ENCODE measurements around the gene USP10. TPM values are rescaled to one million over a fixed set of nuclear protein-coding genes. Genes with fewer than 3 reads are reported as not detected.
"Not testable (repeated sequence)": the region's sequence is repeated elsewhere in the genome, so short reads cannot be mapped to it uniquely, and the experiment has no call there.

USP10 gene
- total and polyA plus RNA-seq, 2 donors (not counting 1 experiment from before 2014, with no cell fraction given): 48.9 to 134 TPM

DNA sequence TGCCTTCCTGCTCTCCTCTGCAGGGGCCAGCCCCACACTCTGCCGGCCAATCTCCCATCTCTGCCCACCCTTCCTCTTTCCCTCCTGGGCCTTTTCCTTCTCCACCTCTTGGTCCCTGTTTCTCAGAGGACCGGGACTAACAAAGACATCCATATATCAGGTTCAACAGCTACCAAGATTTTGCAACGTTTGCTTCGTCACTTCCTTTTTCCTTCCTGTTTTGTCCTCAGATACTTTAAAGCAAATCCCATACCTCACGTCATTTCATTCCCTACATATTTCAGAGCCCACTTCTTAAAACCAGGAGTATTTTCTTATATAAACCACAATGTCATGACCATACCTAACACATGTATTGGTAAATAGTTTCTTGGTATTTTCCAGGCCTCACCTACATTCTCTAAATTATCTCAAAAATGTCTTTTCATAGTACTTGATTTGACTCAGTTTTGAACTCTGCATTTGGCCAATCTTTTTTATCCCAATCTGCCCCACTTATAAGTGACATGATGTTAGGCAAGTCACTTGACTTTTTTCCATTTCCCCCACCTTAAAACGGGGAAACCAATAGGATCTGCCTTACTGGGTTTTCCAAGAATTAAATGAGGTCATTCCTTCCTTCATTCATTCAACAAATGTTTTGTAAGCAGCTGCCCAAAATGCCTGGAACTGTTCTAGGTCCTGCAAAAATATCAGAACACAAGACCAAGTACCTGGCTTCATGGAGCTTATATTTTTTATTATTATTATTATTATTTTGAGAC, 7.2 kb upstream of the USP10 start:
- POLR2A ChIA-PET: interaction anchor here (0.6 kb wide), 1 partner anchor 317 kb away, joined by 3 read pairs; no protein-coding TSS in a partner anchor
- no peak overlapping the region for H2AFZ ChIP-seq (ENCODE audit: insufficient read depth, low read depth, low read length, poor library complexity, severe bottlenecking)

GRCh38 chr16:84693869-84694268, 5.9 kb upstream of the USP10 start:
- WGBS (ENCODE audit: insufficient coverage): no CpG with 5 or more reads among the region's 10 CpGs
- H3K9me3 ChIP-seq (ENCODE audit: control extremely low read depth in 1 of 3, control insufficient read depth in 2 of 3, insufficient read depth in 1 of 3, low read length in 2 of 3); H3K27me3 ChIP-seq (replicated peaks in 1 of 4; ENCODE audit: control extremely low read depth in 1 of 4, control insufficient read depth in 3 of 4, insufficient read depth in 4 of 4, low read length in 3 of 4); H3K4me2 ChIP-seq (replicated peaks; ENCODE audit: low read depth, low read length, poor library complexity, severe bottlenecking); POLR2A ChIA-PET; DNase-seq; H3K27me3 Mint-ChIP-seq; H3K9me3 Mint-ChIP-seq (ENCODE audit: insufficient read depth); H3K36me3 ChIP-seq (replicated peaks in 1 of 2; ENCODE audit: control extremely low read depth in 1 of 2, control insufficient read depth in 1 of 2, extremely low read depth in 1 of 2, insufficient read depth in 2 of 2, low read length in 1 of 2); intact Hi-C loops (cut with micrococcal nuclease); H3K4me3 Mint-ChIP-seq; ATAC-seq (ENCODE audit: low read depth); H3K27ac Mint-ChIP-seq; H3K4me3 ChIP-seq (ENCODE audit: control extremely low read depth in 1 of 5, extremely low read depth in 1 of 5, insufficient read depth in 1 of 5, low read depth in 2 of 5, low read length in 4 of 5); H4K20me1 ChIP-seq (ENCODE audit: control insufficient read depth, insufficient read depth, low read length, poor library complexity, severe bottlenecking); H3K27ac ChIP-seq (ENCODE audit: low read length in 2 of 2); H3K4me1 ChIP-seq (ENCODE audit: control insufficient read depth in 2 of 2, insufficient read depth in 2 of 2, low read length in 2 of 2); H3K9ac ChIP-seq (ENCODE audit: low read length); H3K4me1 Mint-ChIP-seq; H2AFZ ChIP-seq (ENCODE audit: insufficient read depth, low read depth, low read length, poor library complexity, severe bottlenecking); H3K79me2 ChIP-seq (ENCODE audit: control insufficient read depth, insufficient read depth, low read length): not testable (repeated sequence)
- CTCF ChIA-PET: interaction anchor here (0.6 to 3.9 kb wide), 5 partner anchors 10 to 507 kb away, joined by 3 to 13 read pairs (median 4); partner anchors contain the start of gene TAF1C

More for the DNA sequence above, 7.2 kb upstream of the USP10 start:
- no peaks in the 10 kb centered on the region for H3K9me3 Mint-ChIP-seq (ENCODE audit: insufficient read depth)
- no peaks in the 10 kb centered on the region for H3K27me3 Mint-ChIP-seq
- Histone ChIP-seq H4K20me1 (ENCODE audit: control insufficient read depth, insufficient read depth, low read length, poor library complexity, severe bottlenecking) (no peaks in the 10 kb centered on the region), H3K79me2 (ENCODE audit: control insufficient read depth, insufficient read depth, low read length) (no peaks in the 10 kb centered on the region), H3K9me3 (ENCODE audit: control extremely low read depth in 1 of 3, control insufficient read depth in 2 of 3, insufficient read depth in 1 of 3, low read length in 2 of 3) (peaks cover 0 to 5% (median 0%) of the 10 kb centered on the region in 3 donors), H3K9ac (ENCODE audit: low read length) (no peak overlapping the region), H3K4me2 (replicated peaks; ENCODE audit: low read depth, low read length, poor library complexity, severe bottlenecking) (no peak overlapping the region), H3K27ac (ENCODE audit: low read length in 2 of 2) (no peak overlapping the region), H3K4me1 (ENCODE audit: control insufficient read depth in 2 of 2, insufficient read depth in 2 of 2, low read length in 2 of 2) (peaks cover 7 to 8% of the 10 kb centered on the region in 2 donors), H3K36me3 (replicated peaks in 1 of 2; ENCODE audit: control extremely low read depth in 1 of 2, control insufficient read depth in 1 of 2, extremely low read depth in 1 of 2, insufficient read depth in 2 of 2, low read length in 1 of 2) (no peaks in the 10 kb centered on the region), H3K27me3 (replicated peaks in 1 of 4; ENCODE audit: control extremely low read depth in 1 of 4, control insufficient read depth in 3 of 4, insufficient read depth in 4 of 4, low read length in 3 of 4) (no peaks in the 10 kb centered on the region), H3K4me3 (ENCODE audit: control extremely low read depth in 1 of 5, extremely low read depth in 1 of 5, insufficient read depth in 1 of 5, low read depth in 2 of 5, low read length in 4 of 5) (no peak overlapping the region)
- DNase-seq (no peak), ATAC-seq (ENCODE audit: low read depth) (no peak)
- 39% methylated on average over 3 of the region's 6 CpGs for WGBS (ENCODE audit: insufficient coverage)
- intact Hi-C loops (cut with micrococcal nuclease): no loop called here
- TF ChIP-seq EZH2 (IDR thresholded peaks at IDR 0.05; ENCODE audit: borderline replicate concordance, insufficient read depth, low read depth, low read length, poor library complexity, severe bottlenecking) (no peak), CTCF (IDR thresholded peaks at IDR 0.05) (no peak)
- no peak overlapping the region for H3K27ac Mint-ChIP-seq
- peaks cover 12% of the 10 kb centered on the region for H3K4me1 Mint-ChIP-seq
- no peak overlapping the region for H3K4me3 Mint-ChIP-seq
- CTCF ChIA-PET: interaction anchor here (0.6 to 1.9 kb wide), 5 partner anchors 8 to 181 kb away, joined by 3 to 10 read pairs (median 4); no protein-coding TSS in a partner anchor

Data from B cell (primary cell).